HG03439 (cell line): ENCODE data around the gene UNC93A.
A peak's percentile ranks its signal among the peaks of the same experiment; 100 is the strongest.
"Not testable (repeated sequence)": the region's sequence is repeated elsewhere in the genome, so short reads cannot be mapped to it uniquely, and the experiment has no call there.

Source experiments
- ATAC-seq: cut with Tn5 transposase; IDR thresholded peaks from one replicate; pipeline ENCODE4 v1.9.1; 2021; ENCODE audit warnings: mild to moderate bottlenecking, moderate library complexity; ENCODE audit not compliant: unreplicated experiment

Gene UNC93A

GRCh38 chr6:167290786-167291622 lies at the start of gene UNC93A:
Gene UNC93A, plus strand, starts transcription at chr6:167291315. Its CDS starts 175 bp downstream, at chr6:167291490.
- ATAC-seq: no peak

GRCh38 chr6:167241321-167242134 lies 49.6 kb upstream of the UNC93A start:
- not testable (repeated sequence) for ATAC-seq

- not testable (repeated sequence) for ATAC-seq
Observed at GRCh38 chr6:167242135-167242506, 49.0 kb upstream of the UNC93A start.

GRCh38 chr6:167242511-167243051 lies 48.5 kb upstream of the UNC93A start:
- ATAC-seq: not testable (repeated sequence)

GRCh38 chr6:167244064-167244960 lies 46.8 kb upstream of the UNC93A start:
- ATAC-seq: no peak

- ATAC-seq: no peak
Observed at GRCh38 chr6:167244991-167245390, 46.1 kb upstream of the UNC93A start.

- ATAC-seq: no peak
Observed at GRCh38 chr6:167245591-167245990, 45.5 kb upstream of the UNC93A start.

GRCh38 chr6:167247814-167248595 lies 43.1 kb upstream of the UNC93A start:
- ATAC-seq: no peak

GRCh38 chr6:167248878-167249455 lies 42.1 kb upstream of the UNC93A start:
- not testable (repeated sequence) for ATAC-seq

- ATAC-seq: no peak
Observed at GRCh38 chr6:167252271-167252670, 38.8 kb upstream of the UNC93A start.

- ATAC-seq: no peak
Observed at GRCh38 chr6:167255918-167256553, 35.1 kb upstream of the UNC93A start.

GRCh38 chr6:167258646-167259045 lies 32.5 kb upstream of the UNC93A start:
- no peak for ATAC-seq

- not testable (repeated sequence) for ATAC-seq
Observed at GRCh38 chr6:167266057-167266829, 24.9 kb upstream of the UNC93A start.

- no peak for ATAC-seq
Observed at GRCh38 chr6:167266830-167267555, 24.1 kb upstream of the UNC93A start.

- ATAC-seq: not testable (repeated sequence)
Observed at GRCh38 chr6:167267556-167267898, 23.6 kb upstream of the UNC93A start.

GRCh38 chr6:167267921-167268401 lies 23.2 kb upstream of the UNC93A start:
- no peak for ATAC-seq

- ATAC-seq: peak; percentile 80
Observed at GRCh38 chr6:167268683-167269280, 22.3 kb upstream of the UNC93A start.
